Astrocyte of the cerebellum (primary cell): Measurements from ENCODE around the gene KCNJ1.

Source experiments
- DNase-seq: peaks from one replicate; pipeline ENCODE4 v3.0.0-alpha.2; 2011; ENCODE audit warnings: low read depth
- H3K4me3 ChIP-seq: 2 replicates; pipeline ENCODE4 v1.5.1; 2011; ENCODE audit warnings: mild to moderate bottlenecking, low read depth, low read length, moderate library complexity
- CTCF ChIP-seq: IDR thresholded peaks from 2 replicates; pipeline ENCODE4 v1.5.1; 2012; ENCODE audit warnings: low read length, low read depth, moderate library complexity, mild to moderate bottlenecking; ENCODE audit errors: missing control alignments
- in situ Hi-C: cut with HindIII; loops from 2 replicates; pipeline ENCODE4 v1.10.0; 2017; ENCODE audit warnings: low sequenced_read_pairs

Gene KCNJ1

GRCh38 chr11:128890543-128891368 lies 23.7 kb upstream of the KCNJ1 start, which contains the start of gene KCNJ5:
KCNJ5 (plus strand) TSS chr11:128891356; CDS start chr11:128911274, 19,918 bp downstream.
- DNase-seq, result no peak
- in situ Hi-C loops, result loop anchor here (25.0 kb wide), 1 partner anchor 447 kb away; no protein-coding TSS in a partner anchor
- H3K4me3 ChIP-seq, result peak within 1 kb of the TSS; percentile 44
- no peak for TF ChIP-seq CTCF

- TF ChIP-seq CTCF, result no peak
- H3K4me3 ChIP-seq, result peak overlapping the region; percentile 44
- in situ Hi-C loops, result loop anchor here (25.0 kb wide), 1 partner anchor 447 kb away; no protein-coding TSS in a partner anchor
- no peak for DNase-seq
Measured at GRCh38 chr11:128890216-128890542, 23.1 kb upstream of the KCNJ1 start.

- in situ Hi-C loops, result loop anchor here (25.0 kb wide), 1 partner anchor 448 kb away; no protein-coding TSS in a partner anchor
- no peak for DNase-seq
- no peak overlapping the region for H3K4me3 ChIP-seq
- TF ChIP-seq CTCF, result no peak
Measured at GRCh38 chr11:128889657-128890213, 22.6 kb upstream of the KCNJ1 start.

- in situ Hi-C loops, result loop anchor here (25.0 kb wide), 1 partner anchor 449 kb away; no protein-coding TSS in a partner anchor
- no peak for DNase-seq
- no peak overlapping the region for H3K4me3 ChIP-seq
- TF ChIP-seq CTCF, result no peak
Measured at GRCh38 chr11:128888034-128888985, 21.2 kb upstream of the KCNJ1 start.

GRCh38 chr11:128886406-128887124 lies 19.5 kb upstream of the KCNJ1 start:
- no peak for DNase-seq
- in situ Hi-C loops, result loop anchor here (25.0 kb wide), 1 partner anchor 451 kb away; no protein-coding TSS in a partner anchor
- H3K4me3 ChIP-seq, result no peak overlapping the region
- TF ChIP-seq CTCF, result peak; percentile 35
